CD4-positive, alpha-beta T cell treated with Interleukin-15 for 4 hours (primary cell): ENCODE data around the gene ATP2B3.
A peak's percentile ranks its signal among the peaks of the same experiment; 100 is the strongest.

ENCODE experiments used
- DNase-seq: peaks from one replicate; pipeline ENCODE4 v3.0.0-alpha.2; 2020; ENCODE audit warnings: low spot score

The ATP2B3 gene

GRCh38 chrX:153490217-153490930, 27.1 kb upstream of the ATP2B3 start:
- no peak for DNase-seq

GRCh38 chrX:153491351-153491914, 26.0 kb upstream of the ATP2B3 start:
- DNase-seq: no peak

- DNase-seq: no peak
Observed at GRCh38 chrX:153491918-153492317, 25.5 kb upstream of the ATP2B3 start.

- no peak for DNase-seq
Observed at GRCh38 chrX:153492543-153492942, 24.9 kb upstream of the ATP2B3 start.

- no peak for DNase-seq
Observed at GRCh38 chrX:153493085-153493484, 24.4 kb upstream of the ATP2B3 start.

GRCh38 chrX:153494061-153494460, 23.4 kb upstream of the ATP2B3 start:
- no peak for DNase-seq

GRCh38 chrX:153494541-153495361, 22.7 kb upstream of the ATP2B3 start, which contains the start of gene BGN:
Gene BGN, plus strand, starts transcription at chrX:153494980. Its CDS starts 9,652 bp downstream, at chrX:153504632.
- no peak for DNase-seq

GRCh38 chrX:153495362-153495751, 22.1 kb upstream of the ATP2B3 start:
- no peak for DNase-seq

- DNase-seq: no peak
Observed at GRCh38 chrX:153495903-153496589, 21.4 kb upstream of the ATP2B3 start.

- no peak for DNase-seq
Observed at GRCh38 chrX:153496590-153496959, 20.9 kb upstream of the ATP2B3 start.

- no peak for DNase-seq
Observed at GRCh38 chrX:153498453-153498852, 19.0 kb upstream of the ATP2B3 start.

GRCh38 chrX:153499341-153499740, 18.1 kb upstream of the ATP2B3 start:
- DNase-seq: no peak

- no peak for DNase-seq
Observed at GRCh38 chrX:153499876-153500275, 17.6 kb upstream of the ATP2B3 start.

GRCh38 chrX:153500676-153501280, 16.7 kb upstream of the ATP2B3 start:
- no peak for DNase-seq

- DNase-seq: no peak
Observed at GRCh38 chrX:153501530-153501929, 15.9 kb upstream of the ATP2B3 start.

GRCh38 chrX:153502131-153502530, 15.3 kb upstream of the ATP2B3 start:
- DNase-seq: no peak

GRCh38 chrX:153502796-153503195, 14.6 kb upstream of the ATP2B3 start:
- no peak for DNase-seq

- DNase-seq: no peak
Observed at GRCh38 chrX:153504445-153505016, 12.9 kb upstream of the ATP2B3 start.

- DNase-seq: no peak
Observed at GRCh38 chrX:153505361-153505760, 12.1 kb upstream of the ATP2B3 start.

- DNase-seq: peak; percentile 80
Observed at GRCh38 chrX:153507484-153508178, 9.8 kb upstream of the ATP2B3 start.

- DNase-seq: no peak
Observed at GRCh38 chrX:153509592-153509991, 7.8 kb upstream of the ATP2B3 start.
